HG03280 (cell line): ENCODE data around the gene LRWD1.
"Not testable (repeated sequence)": the region's sequence is repeated elsewhere in the genome, so short reads cannot be mapped to it uniquely, and the experiment has no call there.

Experiments
- ATAC-seq: cut with Tn5 transposase; IDR thresholded peaks from one replicate; pipeline ENCODE4 v1.9.1; 2021; ENCODE audit warnings: mild to moderate bottlenecking, moderate library complexity; ENCODE audit not compliant: unreplicated experiment

The LRWD1 gene

GRCh38 chr7:102467581-102468477, 3.0 kb downstream of the LRWD1 start:
- no peak for ATAC-seq

- ATAC-seq = no peak
These were observed 3.9 kb downstream of the LRWD1 start for GRCh38 chr7:102468478-102469350.

- ATAC-seq = no peak
These were observed 4.7 kb downstream of the LRWD1 start for GRCh38 chr7:102469351-102469971.

GRCh38 chr7:102469972-102470825, 5.4 kb downstream of the LRWD1 start:
- no peak for ATAC-seq

- ATAC-seq = no peak
These were observed 7.0 kb downstream of the LRWD1 start for GRCh38 chr7:102471791-102472125.

GRCh38 chr7:102472126-102473041, 7.6 kb downstream of the LRWD1 start:
- ATAC-seq = no peak

- ATAC-seq = no peak
These were observed 8.6 kb downstream of the LRWD1 start for GRCh38 chr7:102473271-102473991.

GRCh38 chr7:102474116-102474515, 9.3 kb downstream of the LRWD1 start:
- not testable (repeated sequence) for ATAC-seq

- ATAC-seq = not testable (repeated sequence)
These were observed 10.1 kb downstream of the LRWD1 start for GRCh38 chr7:102474736-102475435.

- ATAC-seq = peak; percentile 82
These were observed 13.8 kb downstream of the LRWD1 start, which contains the start of gene POLR2J for GRCh38 chr7:102478314-102479208. Gene POLR2J, minus strand, starts transcription at chr7:102478922. Its CDS starts 62 bp downstream, at chr7:102478860.

- peak; percentile 32 for ATAC-seq
These were observed 14.4 kb downstream of the LRWD1 start for GRCh38 chr7:102479209-102479584.

GRCh38 chr7:102479982-102480637, 15.3 kb downstream of the LRWD1 start:
- ATAC-seq = not testable (repeated sequence)

- ATAC-seq = not testable (repeated sequence)
These were observed 17.2 kb downstream of the LRWD1 start for GRCh38 chr7:102481962-102482361.

- ATAC-seq = not testable (repeated sequence)
These were observed 19.5 kb downstream of the LRWD1 start for GRCh38 chr7:102484317-102484716.

- peak; percentile 48 for ATAC-seq
These were observed 25.8 kb downstream of the LRWD1 start for GRCh38 chr7:102490529-102491075.
